ENCODE data around the gene SYT1.

DNA sequence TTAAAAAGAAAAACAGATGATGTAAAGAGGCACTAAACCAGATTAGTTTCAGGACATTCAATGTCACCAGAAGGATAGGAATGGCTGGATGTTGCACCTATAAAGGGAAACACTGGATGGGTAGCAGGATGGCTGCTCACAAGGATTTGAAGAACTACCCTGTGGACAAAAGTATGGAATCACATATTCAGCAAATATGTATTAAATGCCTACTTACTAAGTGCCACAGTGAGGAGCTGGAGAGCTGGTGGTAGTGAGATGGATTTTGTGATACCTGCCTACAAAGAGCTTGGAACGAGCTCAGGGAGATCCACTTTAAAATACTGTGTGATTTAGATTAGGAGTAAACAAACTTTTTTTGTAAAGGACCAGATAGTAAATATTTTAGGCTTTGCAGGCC lies 510.0 kb downstream of the SYT1 start:
- TF ChIP-seq, protein P1, sequence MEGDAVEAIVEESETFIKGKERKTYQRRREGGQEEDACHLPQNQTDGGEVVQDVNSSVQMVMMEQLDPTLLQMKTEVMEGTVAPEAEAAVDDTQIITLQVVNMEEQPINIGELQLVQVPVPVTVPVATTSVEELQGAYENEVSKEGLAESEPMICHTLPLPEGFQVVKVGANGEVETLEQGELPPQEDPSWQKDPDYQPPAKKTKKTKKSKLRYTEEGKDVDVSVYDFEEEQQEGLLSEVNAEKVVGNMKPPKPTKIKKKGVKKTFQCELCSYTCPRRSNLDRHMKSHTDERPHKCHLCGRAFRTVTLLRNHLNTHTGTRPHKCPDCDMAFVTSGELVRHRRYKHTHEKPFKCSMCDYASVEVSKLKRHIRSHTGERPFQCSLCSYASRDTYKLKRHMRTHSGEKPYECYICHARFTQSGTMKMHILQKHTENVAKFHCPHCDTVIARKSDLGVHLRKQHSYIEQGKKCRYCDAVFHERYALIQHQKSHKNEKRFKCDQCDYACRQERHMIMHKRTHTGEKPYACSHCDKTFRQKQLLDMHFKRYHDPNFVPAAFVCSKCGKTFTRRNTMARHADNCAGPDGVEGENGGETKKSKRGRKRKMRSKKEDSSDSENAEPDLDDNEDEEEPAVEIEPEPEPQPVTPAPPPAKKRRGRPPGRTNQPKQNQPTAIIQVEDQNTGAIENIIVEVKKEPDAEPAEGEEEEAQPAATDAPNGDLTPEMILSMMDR (IDR thresholded peaks at IDR 0.05; ENCODE audit: low read depth, low read length, missing input control): no peak
- TF ChIP-seq, protein P2, sequence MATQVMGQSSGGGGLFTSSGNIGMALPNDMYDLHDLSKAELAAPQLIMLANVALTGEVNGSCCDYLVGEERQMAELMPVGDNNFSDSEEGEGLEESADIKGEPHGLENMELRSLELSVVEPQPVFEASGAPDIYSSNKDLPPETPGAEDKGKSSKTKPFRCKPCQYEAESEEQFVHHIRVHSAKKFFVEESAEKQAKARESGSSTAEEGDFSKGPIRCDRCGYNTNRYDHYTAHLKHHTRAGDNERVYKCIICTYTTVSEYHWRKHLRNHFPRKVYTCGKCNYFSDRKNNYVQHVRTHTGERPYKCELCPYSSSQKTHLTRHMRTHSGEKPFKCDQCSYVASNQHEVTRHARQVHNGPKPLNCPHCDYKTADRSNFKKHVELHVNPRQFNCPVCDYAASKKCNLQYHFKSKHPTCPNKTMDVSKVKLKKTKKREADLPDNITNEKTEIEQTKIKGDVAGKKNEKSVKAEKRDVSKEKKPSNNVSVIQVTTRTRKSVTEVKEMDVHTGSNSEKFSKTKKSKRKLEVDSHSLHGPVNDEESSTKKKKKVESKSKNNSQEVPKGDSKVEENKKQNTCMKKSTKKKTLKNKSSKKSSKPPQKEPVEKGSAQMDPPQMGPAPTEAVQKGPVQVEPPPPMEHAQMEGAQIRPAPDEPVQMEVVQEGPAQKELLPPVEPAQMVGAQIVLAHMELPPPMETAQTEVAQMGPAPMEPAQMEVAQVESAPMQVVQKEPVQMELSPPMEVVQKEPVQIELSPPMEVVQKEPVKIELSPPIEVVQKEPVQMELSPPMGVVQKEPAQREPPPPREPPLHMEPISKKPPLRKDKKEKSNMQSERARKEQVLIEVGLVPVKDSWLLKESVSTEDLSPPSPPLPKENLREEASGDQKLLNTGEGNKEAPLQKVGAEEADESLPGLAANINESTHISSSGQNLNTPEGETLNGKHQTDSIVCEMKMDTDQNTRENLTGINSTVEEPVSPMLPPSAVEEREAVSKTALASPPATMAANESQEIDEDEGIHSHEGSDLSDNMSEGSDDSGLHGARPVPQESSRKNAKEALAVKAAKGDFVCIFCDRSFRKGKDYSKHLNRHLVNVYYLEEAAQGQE (IDR thresholded peaks at IDR 0.05): no peak
- TF ChIP-seq, protein P3, sequence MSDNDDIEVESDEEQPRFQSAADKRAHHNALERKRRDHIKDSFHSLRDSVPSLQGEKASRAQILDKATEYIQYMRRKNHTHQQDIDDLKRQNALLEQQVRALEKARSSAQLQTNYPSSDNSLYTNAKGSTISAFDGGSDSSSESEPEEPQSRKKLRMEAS (IDR thresholded peaks at IDR 0.05): no peak

Data from liver (tissue), 2 donors.